GM12872 (cell line): ENCODE data around the gene IRGQ.

Source experiments
- CTCF ChIP-seq: IDR thresholded peaks from 3 replicates; pipeline ENCODE4 v1.5.1; 2011; ENCODE audit warnings: low read depth, mild to moderate bottlenecking, low read length, moderate library complexity; ENCODE audit not compliant: insufficient read depth

The IRGQ gene

GRCh38 chr19:43595999-43596841 is at the start of gene IRGQ, which contains the start of gene ZNF576:
Gene IRGQ, minus strand, starts transcription at chr19:43596134. Its CDS starts 796 bp downstream, at chr19:43595338.
Gene ZNF576, plus strand, starts transcription at chr19:43596595. Its CDS starts 514 bp downstream, at chr19:43597109.
- no peak for TF ChIP-seq CTCF

- TF ChIP-seq CTCF, result no peak
Measured at GRCh38 chr19:43644181-43644580, 48.2 kb upstream of the IRGQ start.

- TF ChIP-seq CTCF, result no peak
Measured at GRCh38 chr19:43643326-43643725, 47.4 kb upstream of the IRGQ start.

GRCh38 chr19:43642531-43642930 is 46.6 kb upstream of the IRGQ start:
- TF ChIP-seq CTCF, result no peak

GRCh38 chr19:43641333-43641732 is 45.4 kb upstream of the IRGQ start:
- no peak for TF ChIP-seq CTCF

GRCh38 chr19:43640424-43640757 is 44.5 kb upstream of the IRGQ start:
- TF ChIP-seq CTCF, result no peak

- no peak for TF ChIP-seq CTCF
Measured at GRCh38 chr19:43639519-43640423, 43.8 kb upstream of the IRGQ start, which contains the start of gene CADM4. Gene CADM4, minus strand, starts transcription at chr19:43639850. Its CDS starts 60 bp downstream, at chr19:43639790.
